SH-SY5Y (cell line): ENCODE measurements around the gene GCAT.

Source experiments
- GATA2 ChIP-seq: IDR thresholded peaks from 2 replicates; pipeline ENCODE4 v1.6.1; 2011; ENCODE audit warnings: mild to moderate bottlenecking, low read depth, low read length
- GATA3 ChIP-seq: IDR thresholded peaks from 2 replicates; pipeline ENCODE4 v1.6.1; 2011; ENCODE audit warnings: low read depth, mild to moderate bottlenecking, low read length, moderate library complexity

GRCh38 chr22:37769056-37769455 is 38.7 kb upstream of the GCAT start:
- TF ChIP-seq GATA2 (no peak), GATA3 (no peak)
